DMS153 treated with DMSO at 0.1 percent for 48 hours (cell line): ENCODE measurements around the gene AHCY.
"Not testable (repeated sequence)": the region's sequence is repeated elsewhere in the genome, so short reads cannot be mapped to it uniquely, and the experiment has no call there.

Experiments used
- DNase-seq: peaks from one replicate; lab custom pipeline; 2025; ENCODE audit not compliant: unreplicated experiment; lab: John Stamatoyannopoulos, UW

The AHCY gene

DNA sequence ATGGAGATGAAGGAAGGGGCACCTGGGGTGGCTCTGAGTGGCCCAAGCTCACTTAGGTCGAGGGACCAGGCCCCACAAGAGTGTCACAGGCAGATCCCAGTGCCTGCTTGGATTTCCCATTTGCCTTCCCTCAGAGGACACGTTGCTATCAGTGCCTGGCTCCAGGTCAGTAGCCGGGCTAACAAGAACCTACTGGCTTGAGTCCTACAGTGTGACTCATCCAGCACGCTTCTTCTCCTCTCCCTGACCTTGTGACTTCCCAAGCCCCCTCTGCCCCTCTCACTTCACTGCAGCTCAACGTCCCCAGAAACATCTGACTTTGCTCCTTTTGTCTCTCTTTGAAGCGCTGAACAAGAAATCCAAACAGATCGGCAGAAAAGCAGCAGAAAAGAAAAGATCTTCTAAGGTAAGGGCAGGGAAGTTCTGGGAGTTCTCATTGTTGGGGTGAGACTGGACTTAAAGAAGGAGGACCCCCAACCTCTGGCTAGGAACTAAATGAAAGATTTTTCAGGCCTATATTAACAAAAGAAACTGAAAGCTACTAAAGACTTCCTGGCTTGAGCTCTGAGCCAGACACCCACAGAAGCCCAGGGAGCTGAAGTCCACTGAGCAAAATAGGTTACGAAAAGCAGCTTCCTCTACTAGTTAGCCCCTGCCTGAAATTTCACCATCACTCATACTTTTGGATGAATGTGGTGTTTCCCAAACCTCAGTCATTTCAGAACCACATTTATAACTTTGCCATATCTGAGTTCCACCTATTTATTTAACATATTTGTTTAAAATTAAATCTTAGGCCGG lies 40.5 kb downstream of the AHCY start:
- no peak for DNase-seq

DNA sequence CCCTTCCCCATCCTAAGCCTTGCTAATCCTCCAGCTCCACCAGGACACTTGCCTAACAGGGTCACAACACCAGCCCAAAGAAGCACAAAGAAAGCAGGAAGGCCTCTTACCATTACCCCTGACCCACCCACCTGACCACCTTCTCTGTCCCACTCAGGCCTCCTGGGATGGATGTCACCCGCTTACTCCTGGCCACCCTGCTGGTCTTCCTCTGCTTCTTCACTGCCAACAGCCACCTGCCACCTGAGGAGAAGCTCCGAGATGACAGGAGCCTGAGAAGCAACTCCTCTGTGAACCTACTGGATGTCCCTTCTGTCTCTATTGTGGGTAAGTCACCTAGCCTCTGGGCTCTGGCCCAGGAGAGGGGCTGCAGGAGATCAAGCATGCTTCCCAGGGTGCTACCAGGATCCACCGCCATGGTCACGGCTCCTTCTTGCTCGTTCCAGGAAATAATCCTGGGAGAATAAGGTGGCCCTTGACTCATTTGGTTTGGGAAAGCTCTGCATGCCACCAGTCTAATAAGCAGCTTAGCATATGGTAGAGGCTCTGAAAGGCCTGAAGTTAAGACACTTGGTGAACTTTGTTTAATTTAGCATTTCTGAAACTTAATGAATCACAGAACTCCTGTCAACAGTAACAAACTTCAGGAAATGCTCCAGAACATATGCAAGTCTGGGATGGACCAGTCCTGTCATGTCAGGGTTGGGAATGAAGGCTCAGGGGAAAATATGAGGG lies 42.8 kb downstream of the AHCY start:
- DNase-seq = no peak

DNA sequence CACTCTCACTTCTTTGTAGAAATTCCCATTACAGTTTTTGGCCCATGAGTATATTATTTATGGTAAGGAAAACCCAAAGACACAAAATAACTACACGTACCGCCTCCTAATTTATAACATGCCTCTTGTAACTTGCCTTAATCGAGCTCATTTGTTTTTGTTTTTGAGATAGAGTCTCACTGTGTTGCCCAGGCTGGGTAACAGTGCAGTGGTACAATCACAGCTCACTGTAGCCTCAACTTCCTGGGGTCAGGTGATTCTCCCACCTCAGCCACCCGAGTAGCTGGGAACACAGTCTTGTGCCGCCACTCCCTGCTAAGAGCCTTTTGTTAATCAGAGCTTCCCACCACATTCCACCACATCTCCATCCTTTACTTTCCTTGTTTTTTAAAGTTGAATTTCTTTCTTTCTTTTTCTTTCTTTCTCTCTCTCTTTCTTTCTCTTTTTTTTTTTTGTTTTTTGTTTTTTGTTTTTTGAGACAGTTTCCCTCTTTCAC lies 46.5 kb downstream of the AHCY start:
- no peak for DNase-seq

DNA sequence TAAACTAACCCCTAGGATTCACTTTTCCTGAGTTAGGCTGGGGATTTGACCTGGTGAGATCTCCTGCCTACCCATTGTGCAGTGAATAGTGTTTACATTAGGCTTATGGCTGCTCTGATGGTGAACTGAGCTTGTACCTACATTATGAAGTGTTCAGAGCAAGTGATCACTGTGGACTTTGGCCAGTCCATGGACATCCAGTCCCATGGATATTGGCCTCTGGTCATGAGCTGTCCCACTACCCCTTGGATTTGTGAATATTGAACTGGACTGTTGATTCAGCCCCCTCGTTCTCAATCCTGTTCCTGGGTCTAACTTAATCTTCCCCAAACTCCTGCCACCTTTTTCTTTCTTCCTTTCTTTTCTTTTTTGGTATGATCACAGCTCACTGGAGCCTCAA lies 48.2 kb downstream of the AHCY start:
- DNase-seq = no peak

DNA sequence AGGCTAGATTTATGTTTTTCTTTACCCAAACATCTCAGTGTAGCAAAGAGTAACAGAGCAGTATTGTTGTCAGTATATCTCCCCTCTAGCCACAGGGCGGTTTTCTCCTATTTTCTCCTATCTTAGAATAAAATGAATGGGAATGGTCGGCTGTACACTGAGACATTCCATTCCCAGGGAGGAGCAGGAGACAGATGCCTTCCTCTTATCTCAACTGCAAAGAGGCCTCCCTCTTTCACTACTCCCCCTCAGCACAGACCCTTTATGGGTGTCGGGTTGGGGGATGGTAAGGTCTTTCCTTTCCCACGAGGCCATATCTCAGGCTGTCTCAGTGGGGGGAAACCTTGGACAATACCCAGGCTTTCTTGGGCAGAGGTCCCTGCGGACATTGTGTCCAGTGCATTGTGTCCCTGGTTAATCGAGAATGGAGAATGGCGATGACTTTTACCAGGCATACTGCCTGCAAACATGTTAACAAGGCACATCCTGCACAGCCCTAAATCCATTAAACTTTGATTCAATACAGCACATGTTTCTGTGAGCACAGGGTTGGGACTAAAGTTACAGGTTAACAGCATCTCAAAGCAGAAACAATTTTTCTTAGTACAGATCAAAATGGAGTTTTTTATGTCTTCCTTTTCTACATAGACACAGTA lies 50.6 kb downstream of the AHCY start:
- DNase-seq = not testable (repeated sequence)

DNA sequence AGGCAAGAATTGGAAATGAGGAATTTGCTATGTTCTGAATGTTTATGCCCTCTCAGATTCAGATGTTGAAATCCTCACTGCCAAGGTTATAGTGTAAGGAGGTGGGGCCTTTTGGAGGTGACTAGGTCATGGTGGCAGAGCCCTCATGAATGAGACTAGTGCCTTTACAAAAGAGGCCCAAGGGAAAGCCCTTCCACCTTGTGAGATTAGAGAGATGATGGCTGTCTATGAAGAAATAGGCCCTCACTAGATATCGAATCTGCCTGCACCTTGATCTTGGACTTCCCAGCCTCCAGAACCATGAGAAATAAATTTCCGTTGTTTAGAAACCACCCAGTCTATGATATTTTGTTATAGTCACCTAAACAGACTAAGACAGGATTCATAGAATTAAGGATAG lies 51.5 kb downstream of the AHCY start:
- DNase-seq = no peak

DNA sequence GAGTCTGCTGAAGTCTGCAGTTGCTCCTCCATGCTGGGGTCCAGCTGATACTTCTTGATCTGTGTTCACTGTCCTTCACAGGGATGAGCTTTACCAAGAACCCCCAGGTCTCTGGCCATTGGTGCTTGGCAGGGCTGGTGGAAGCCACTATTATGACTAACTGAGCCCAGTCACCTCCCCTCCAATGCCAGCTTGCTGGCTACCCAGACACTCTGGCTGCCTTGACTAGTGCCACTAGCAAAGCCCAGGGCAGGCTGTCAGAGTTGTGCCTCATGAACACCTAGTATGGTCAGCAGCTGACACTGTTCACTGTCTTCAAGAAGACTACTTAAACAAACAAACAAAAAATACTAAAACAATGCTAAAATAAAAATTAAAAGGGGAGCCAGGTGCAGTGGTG lies 53.1 kb downstream of the AHCY start:
- no peak for DNase-seq

DNA sequence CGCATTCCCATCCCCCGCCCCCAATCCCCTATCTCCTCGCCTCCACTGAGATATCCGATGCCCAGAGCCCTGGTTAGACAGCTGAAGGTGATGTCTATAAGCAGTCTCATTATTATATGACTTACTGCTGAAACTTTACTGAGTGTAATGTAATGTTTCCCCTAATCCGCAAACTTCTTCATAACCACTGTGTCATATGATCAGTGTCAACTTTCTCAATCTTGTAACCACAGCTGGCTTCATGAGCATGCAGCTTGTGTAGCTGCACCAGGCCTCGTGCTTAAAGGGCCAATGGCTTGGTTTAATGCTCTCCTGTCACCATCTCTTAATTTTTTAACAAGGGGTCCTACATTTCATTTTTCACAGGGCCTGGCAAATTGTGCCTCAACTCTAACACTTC lies 53.9 kb downstream of the AHCY start:
- no peak for DNase-seq

DNA sequence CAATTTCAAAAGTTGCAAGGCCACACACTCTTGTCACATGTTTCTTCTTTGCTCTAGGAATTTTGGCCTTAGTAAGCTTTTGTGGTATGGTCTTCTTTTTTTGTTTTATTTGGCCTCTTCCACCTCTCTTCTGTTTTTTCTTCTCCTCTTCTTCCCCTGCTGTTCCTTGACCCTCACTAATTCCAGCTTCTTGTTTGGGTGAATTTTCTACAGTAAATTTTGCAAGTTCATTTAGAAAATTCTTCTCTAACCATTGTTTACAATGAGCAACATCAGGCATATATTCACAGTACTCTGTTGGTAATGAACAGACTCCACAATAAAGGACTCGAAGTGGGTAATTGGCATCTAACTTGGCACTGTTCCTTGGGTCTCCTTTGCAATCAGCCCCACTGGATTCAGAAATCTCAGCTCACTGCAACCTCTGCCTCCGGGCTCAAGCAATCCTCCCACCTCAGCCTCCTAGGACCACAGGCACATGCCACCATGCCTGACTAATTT lies 57.0 kb downstream of the AHCY start:
- no peak for DNase-seq

DNA sequence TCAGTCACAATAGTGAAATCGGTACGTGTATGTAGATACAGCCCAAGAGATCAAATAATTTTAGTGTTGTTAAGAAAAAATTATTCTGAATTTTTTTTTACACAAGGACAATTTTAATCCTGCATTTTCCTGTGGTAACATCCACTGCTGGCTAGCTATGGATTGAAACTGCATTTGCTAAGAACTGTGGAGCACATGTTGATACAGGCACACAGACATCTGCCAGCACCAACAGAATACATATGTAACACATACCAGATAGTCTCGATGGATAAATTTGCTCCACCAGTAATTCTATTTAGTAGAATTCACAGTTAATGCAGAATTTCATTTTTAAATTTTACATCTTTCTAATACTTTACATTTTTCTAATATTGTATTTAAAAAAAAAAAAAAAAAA lies 59.8 kb downstream of the AHCY start:
- no peak for DNase-seq

DNA sequence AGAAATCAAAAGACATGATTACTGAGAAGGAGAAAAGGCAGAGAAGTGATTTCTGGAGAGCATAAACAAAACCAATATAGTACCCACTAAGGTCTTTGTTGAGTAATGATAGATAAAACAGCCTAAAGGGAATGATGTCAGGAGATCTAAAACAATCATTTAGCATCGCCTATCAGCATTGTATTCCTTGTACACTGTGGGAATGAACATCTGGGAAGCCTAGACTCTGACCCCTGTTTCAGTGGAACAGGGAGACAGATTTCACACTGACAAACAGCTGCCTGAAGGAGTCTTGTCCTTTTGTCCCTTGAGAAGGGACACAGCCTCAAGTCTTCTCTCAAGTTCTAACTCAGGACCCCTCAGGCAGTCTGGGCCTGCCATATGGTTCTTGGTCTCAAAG lies 60.3 kb downstream of the AHCY start:
- no peak for DNase-seq

DNA sequence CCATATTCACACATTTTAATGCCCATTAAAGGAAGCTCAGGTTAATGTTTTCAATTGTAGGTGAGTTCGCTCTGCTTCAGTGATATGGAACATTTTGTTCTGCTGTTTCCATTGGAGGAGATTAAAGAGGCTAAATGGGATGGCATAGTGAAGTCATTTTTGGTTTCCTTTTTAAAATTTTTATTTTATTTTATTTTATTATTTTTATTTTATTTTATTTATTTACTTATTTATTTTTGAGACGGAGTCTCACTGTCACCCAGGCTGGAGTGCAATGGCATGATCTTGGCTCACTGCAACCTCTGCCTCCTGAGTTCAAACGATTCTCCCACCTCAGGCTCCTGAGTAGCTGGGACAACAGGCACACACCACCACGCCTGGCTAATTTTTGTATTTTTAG lies 61.1 kb downstream of the AHCY start:
- DNase-seq = not testable (repeated sequence)

DNA sequence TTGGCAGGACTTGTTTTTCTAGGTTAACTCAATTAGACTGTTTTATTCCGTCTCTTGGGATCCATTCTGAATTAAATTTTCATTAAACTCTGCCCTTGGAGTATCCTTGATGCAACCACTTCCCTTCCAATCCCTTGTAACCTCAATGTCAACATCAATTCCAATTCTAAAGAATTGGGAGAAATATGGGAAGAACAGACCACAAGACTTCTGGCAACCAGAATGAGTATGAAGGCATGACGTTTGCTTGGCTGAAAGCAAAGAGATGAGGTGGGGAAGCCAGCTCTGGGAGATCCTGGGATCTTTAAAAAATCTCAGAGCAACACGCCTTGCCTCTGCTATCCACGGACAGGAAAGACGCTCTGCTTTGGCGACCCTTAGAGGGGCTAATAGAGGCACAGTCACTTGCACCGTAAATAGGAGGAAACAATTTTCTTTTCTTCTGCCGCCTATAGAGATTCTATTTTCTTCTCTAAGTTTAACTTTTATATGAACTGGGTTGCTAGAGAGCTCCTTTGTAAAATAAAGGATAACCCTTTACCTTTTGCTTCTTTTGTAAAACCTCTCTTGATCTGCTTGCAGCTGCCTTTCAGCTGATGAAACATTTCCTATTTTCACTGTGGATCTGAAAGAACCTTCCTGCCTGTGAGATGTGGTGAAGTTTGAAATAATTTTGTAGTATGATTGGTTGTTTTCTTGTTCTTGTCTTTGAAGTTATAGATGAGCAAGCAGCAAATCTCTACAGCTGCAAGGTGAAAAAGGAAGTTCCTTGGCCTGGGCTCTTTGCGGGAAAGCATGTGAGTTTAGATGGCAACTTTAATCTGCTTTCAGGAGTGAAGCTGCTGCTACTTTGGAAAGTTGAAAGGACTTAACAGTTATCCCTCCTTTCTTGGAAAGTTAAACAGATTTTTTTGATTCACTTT lies 62.2 kb downstream of the AHCY start, which contains the start of gene ASIP:
TSS of gene ASIP (plus strand) at position 731 of the 923 bp plus-strand sequence. CDS start 18,952 bp downstream, outside the sequence.
- DNase-seq = no peak

DNA sequence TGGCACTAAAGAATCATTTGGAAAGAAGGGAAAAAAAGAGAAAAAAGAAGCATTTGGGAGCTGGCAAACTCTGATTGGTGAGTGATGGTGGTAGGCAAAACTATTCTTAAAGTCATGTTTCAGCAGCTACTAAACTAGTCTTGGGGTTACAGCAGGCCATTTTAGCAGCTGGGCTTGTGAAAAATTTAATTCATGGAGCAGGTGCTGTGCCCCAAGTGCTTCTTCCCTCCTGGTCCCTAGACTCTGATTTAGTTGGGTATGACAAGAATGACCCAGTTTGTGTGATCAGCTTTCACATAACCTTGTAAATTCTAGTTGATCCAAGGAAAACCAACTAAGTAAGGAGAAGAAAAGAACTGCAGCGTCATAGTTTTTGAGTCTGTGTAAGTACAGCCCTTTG lies 63.0 kb downstream of the AHCY start:
- no peak for DNase-seq

DNA sequence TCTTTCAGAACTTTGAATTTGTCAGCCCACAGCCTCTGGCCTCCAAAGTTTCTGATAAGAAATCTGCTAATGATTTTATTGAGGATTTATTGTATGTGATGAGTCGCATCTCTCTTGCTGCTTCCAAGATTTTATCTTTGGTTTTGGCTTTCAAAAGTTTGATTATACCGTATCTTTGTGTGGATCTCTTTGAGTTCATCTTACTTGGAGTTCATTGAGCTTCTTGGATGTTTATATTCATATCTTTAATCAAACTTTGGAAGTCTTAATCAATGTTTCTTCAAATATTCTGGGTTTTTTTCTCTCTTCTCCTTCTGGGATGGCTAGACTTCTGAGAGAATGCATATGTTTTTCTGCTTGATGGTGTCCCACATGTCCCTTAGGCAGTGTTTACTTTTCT lies 65.2 kb downstream of the AHCY start:
- DNase-seq = no peak

DNA sequence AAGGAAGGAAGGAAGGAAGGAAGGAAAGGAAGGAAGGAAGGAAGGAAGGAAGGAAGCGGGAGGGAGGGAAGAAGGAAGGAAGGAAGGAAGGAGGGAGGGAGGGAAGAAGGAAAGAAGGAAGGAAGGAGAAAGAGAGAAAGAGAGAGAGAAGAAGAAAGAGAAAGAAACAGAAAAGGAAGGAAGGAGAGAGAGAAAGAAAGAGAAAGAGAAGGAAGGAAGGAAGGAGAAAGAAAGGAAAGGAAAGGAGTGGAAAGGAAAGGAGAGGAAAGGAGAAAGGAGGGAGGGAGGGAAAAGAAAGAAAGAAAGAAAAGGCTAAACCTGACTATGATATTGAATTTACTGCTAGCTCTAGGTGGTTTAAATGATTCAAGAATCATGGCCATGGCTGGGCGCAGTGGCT lies 67.3 kb downstream of the AHCY start:
- no peak for DNase-seq

DNA sequence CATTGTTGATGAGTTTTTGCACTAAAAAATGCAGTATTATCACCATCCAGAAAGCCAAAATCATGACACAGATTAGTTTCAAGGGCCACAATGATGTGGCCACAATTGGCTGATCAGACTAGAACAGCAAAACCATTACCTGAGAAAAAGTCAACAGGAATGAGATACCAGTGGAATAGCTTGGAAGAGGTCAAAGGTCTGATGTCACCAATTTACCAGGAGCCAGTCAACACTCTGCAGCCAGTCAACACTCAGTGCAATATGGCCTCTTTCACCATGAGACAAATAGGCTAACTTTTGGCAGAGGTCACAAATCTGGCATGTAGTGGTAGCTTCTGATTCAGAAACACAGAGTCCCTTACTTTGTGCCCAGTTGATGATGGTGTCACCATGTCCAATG lies 69.5 kb downstream of the AHCY start:
- no peak for DNase-seq

DNA sequence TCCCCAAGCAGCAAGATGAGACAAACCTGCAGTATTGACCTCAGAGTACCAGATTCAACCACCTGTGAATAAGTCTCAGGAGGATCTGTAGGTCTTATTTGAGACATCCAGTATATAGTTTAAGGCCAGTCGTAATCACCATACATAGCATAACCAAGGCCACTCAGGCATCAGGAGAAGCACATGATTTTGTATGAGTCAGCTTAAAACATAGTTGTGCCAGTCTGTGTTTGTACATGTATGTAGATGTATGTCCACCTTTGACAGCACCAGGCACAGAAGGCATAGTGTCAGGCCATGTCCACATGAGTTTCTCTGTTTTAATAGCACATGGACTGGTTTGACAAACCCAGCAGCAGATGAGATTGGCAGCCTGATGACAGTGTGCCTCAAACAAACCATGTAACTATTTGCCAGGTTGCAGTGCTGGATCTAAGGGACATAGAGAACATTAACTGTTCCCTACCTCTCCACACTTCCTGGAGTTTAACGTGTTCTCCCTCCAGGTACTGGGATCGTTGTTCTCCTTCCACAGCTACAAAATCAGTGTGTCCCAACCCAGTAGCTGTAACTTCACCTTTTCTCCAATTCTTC lies 70.6 kb downstream of the AHCY start:
- no peak for DNase-seq

DNA sequence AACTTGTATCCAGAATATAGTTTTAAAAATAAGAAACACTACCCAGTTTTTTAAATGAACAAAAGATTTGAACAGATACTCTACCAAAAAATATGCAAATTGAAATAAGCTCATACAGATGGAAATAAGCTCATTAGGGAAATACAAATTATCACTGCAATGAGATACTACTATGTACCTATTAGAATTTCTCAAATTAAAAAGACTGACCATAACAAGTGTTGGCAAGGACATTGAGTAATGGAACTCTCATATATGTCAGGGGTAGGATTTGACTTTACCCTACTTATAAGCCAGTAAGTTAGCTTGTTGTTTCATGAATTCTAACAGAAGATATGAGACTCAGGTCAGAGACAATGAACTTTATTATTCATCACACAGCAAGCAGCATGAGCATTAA lies 71.5 kb downstream of the AHCY start:
- no peak for DNase-seq
